Measurements from ENCODE around the gene TAF11L9.
"Not testable (repeated sequence)": the region's sequence is repeated elsewhere in the genome, so short reads cannot be mapped to it uniquely, and the experiment has no call there.

Gene TAF11L9

GRCh38 chr5:17594255-17594654 lies at the start of gene TAF11L9:
TAF11L9 (minus strand) TSS chr5:17594394.
- H3K9me3 ChIP-seq (ENCODE audit: control insufficient read depth, low read length); H3K27me3 ChIP-seq (ENCODE audit: control insufficient read depth, insufficient read depth, low read length); H3K4me3 ChIP-seq (ENCODE audit: low read length); H3K9ac ChIP-seq (ENCODE audit: low read length); H3K4me1 ChIP-seq (ENCODE audit: control insufficient read depth, insufficient read depth, low read length); H3K36me3 ChIP-seq (ENCODE audit: control insufficient read depth, insufficient read depth, low read length): not testable (repeated sequence)

DNA sequence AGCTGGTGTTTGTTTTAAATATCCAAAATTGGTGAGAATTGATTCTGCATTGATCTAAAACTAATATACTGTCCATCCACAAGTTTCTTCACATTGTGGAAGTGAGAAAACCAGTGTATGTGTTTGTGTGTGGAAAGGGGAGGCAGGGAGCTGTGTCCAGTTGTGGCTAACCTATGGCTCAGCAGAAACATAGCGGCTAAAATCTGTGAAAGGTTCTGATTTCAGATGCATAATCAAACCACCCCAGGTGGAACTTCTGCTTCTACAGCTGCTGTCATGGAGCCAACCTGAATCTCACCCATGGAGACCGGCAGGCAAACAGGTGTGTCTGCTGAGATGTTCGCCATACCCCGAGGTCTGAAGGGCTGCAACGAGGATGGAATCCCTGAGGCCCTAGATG lies 40.0 kb upstream of the TAF11L9 start, which contains the start of gene TAF11L14:
Gene TAF11L14, plus strand, starts transcription at position 301 of the 400 bp plus-strand sequence.
- Histone ChIP-seq H3K27me3 (ENCODE audit: control insufficient read depth, insufficient read depth, low read length) (no peaks in the 10 kb centered on the region), H3K36me3 (ENCODE audit: control insufficient read depth, insufficient read depth, low read length) (no peaks in the 10 kb centered on the region), H3K9ac (ENCODE audit: low read length) (no peak within 1 kb of the TSS), H3K9me3 (ENCODE audit: control insufficient read depth, low read length) (no peaks in the 10 kb centered on the region), H3K4me1 (ENCODE audit: control insufficient read depth, insufficient read depth, low read length) (no peaks in the 10 kb centered on the region), H3K4me3 (ENCODE audit: low read length) (no peak within 1 kb of the TSS)

- H3K9me3 ChIP-seq (ENCODE audit: control insufficient read depth, low read length); H3K4me1 ChIP-seq (ENCODE audit: control insufficient read depth, insufficient read depth, low read length); H3K9ac ChIP-seq (ENCODE audit: low read length); H3K27me3 ChIP-seq (ENCODE audit: control insufficient read depth, insufficient read depth, low read length); H3K36me3 ChIP-seq (ENCODE audit: control insufficient read depth, insufficient read depth, low read length); H3K4me3 ChIP-seq (ENCODE audit: low read length): not testable (repeated sequence)
These were observed 37.6 kb upstream of the TAF11L9 start, which contains the start of gene TAF11L13 for GRCh38 chr5:17631788-17632187. TAF11L13 (plus strand) TSS chr5:17632088.

DNA sequence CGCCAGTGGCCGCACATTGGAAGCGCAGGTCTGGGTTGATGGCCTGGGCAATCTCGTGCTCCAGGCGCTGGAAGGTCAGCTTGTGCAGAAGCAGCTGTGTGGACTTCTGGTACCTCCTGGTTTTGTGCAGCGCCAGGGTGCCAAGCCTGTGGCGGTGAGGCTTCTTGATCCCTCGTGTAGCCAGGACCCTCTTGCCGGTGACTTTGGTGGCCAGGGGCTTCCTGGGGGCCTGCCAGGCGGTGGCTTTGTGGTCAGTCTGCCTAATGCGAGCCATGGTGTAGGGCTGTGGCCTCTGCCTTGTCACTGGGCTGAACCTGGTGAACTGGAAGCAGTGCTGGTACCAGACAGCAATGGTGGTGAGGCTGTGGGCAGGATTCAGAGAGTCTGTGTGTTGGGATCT lies 31.5 kb upstream of the TAF11L9 start:
- no peak overlapping the region for H3K4me3 ChIP-seq (ENCODE audit: low read length)
- H3K36me3 ChIP-seq (ENCODE audit: control insufficient read depth, insufficient read depth, low read length): no peaks in the 10 kb centered on the region
- no peaks in the 10 kb centered on the region for H3K4me1 ChIP-seq (ENCODE audit: control insufficient read depth, insufficient read depth, low read length)
- no peaks in the 10 kb centered on the region for H3K9me3 ChIP-seq (ENCODE audit: control insufficient read depth, low read length)
- no peaks in the 10 kb centered on the region for H3K27me3 ChIP-seq (ENCODE audit: control insufficient read depth, insufficient read depth, low read length)
- H3K9ac ChIP-seq (ENCODE audit: low read length): no peak overlapping the region

GRCh38 chr5:17620627-17621026 lies 26.4 kb upstream of the TAF11L9 start:
- Histone ChIP-seq H3K36me3 (ENCODE audit: control insufficient read depth, insufficient read depth, low read length) (no peaks in the 10 kb centered on the region), H3K4me1 (ENCODE audit: control insufficient read depth, insufficient read depth, low read length) (no peaks in the 10 kb centered on the region), H3K4me3 (ENCODE audit: low read length) (no peak overlapping the region), H3K27me3 (ENCODE audit: control insufficient read depth, insufficient read depth, low read length) (no peaks in the 10 kb centered on the region), H3K9me3 (ENCODE audit: control insufficient read depth, low read length) (no peaks in the 10 kb centered on the region), H3K9ac (ENCODE audit: low read length) (no peak overlapping the region)

GRCh38 chr5:17619354-17619753 lies 25.2 kb upstream of the TAF11L9 start:
- H3K4me3 ChIP-seq (ENCODE audit: low read length): no peak overlapping the region
- no peaks in the 10 kb centered on the region for H3K4me1 ChIP-seq (ENCODE audit: control insufficient read depth, insufficient read depth, low read length)
- H3K9ac ChIP-seq (ENCODE audit: low read length): no peak overlapping the region
- H3K36me3 ChIP-seq (ENCODE audit: control insufficient read depth, insufficient read depth, low read length): no peaks in the 10 kb centered on the region
- H3K9me3 ChIP-seq (ENCODE audit: control insufficient read depth, low read length): no peaks in the 10 kb centered on the region
- no peaks in the 10 kb centered on the region for H3K27me3 ChIP-seq (ENCODE audit: control insufficient read depth, insufficient read depth, low read length)

- Histone ChIP-seq H3K27me3 (ENCODE audit: control insufficient read depth, insufficient read depth, low read length) (no peaks in the 10 kb centered on the region), H3K4me1 (ENCODE audit: control insufficient read depth, insufficient read depth, low read length) (no peaks in the 10 kb centered on the region), H3K9ac (ENCODE audit: low read length) (no peak overlapping the region), H3K4me3 (ENCODE audit: low read length) (no peak overlapping the region), H3K9me3 (ENCODE audit: control insufficient read depth, low read length) (no peaks in the 10 kb centered on the region), H3K36me3 (ENCODE audit: control insufficient read depth, insufficient read depth, low read length) (no peaks in the 10 kb centered on the region)
These were observed 20.8 kb upstream of the TAF11L9 start for GRCh38 chr5:17614872-17615605.

DNA sequence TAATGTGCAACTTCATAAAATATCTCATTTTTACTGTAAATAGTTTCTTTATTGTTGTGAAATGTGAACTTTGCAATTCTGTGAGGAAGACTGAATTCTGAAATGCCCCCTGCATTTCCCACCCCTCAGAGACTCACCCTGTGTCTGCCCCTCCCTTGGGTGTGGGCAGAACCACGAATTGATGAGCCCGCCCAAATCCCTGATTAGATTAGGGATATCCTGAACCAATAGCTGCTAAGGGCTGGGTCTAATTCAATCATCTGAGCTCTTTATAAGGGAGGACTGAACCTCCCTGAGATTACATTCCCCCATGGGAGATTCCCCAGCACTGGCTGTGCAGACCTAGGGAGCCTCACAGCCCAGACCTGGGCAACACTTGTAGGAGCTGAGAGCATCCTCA lies 15.9 kb upstream of the TAF11L9 start, which contains the start of gene TAF11L12:
Gene TAF11L12, plus strand, starts transcription at position 301 of the 400 bp plus-strand sequence.
- H3K27me3 ChIP-seq (ENCODE audit: control insufficient read depth, insufficient read depth, low read length); H3K9ac ChIP-seq (ENCODE audit: low read length); H3K9me3 ChIP-seq (ENCODE audit: control insufficient read depth, low read length); H3K4me1 ChIP-seq (ENCODE audit: control insufficient read depth, insufficient read depth, low read length); H3K36me3 ChIP-seq (ENCODE audit: control insufficient read depth, insufficient read depth, low read length); H3K4me3 ChIP-seq (ENCODE audit: low read length): not testable (repeated sequence)

- H3K4me3 ChIP-seq (ENCODE audit: low read length); H3K27me3 ChIP-seq (ENCODE audit: control insufficient read depth, insufficient read depth, low read length); H3K4me1 ChIP-seq (ENCODE audit: control insufficient read depth, insufficient read depth, low read length); H3K36me3 ChIP-seq (ENCODE audit: control insufficient read depth, insufficient read depth, low read length); H3K9ac ChIP-seq (ENCODE audit: low read length); H3K9me3 ChIP-seq (ENCODE audit: control insufficient read depth, low read length): not testable (repeated sequence)
These were observed 13.3 kb upstream of the TAF11L9 start for GRCh38 chr5:17607461-17607860.

GRCh38 chr5:17604951-17605350 lies 10.8 kb upstream of the TAF11L9 start:
- Histone ChIP-seq H3K36me3 (ENCODE audit: control insufficient read depth, insufficient read depth, low read length) (no peaks in the 10 kb centered on the region), H3K27me3 (ENCODE audit: control insufficient read depth, insufficient read depth, low read length) (no peaks in the 10 kb centered on the region), H3K9me3 (ENCODE audit: control insufficient read depth, low read length) (no peaks in the 10 kb centered on the region), H3K4me3 (ENCODE audit: low read length) (no peak overlapping the region), H3K9ac (ENCODE audit: low read length) (no peak overlapping the region), H3K4me1 (ENCODE audit: control insufficient read depth, insufficient read depth, low read length) (no peaks in the 10 kb centered on the region)

DNA sequence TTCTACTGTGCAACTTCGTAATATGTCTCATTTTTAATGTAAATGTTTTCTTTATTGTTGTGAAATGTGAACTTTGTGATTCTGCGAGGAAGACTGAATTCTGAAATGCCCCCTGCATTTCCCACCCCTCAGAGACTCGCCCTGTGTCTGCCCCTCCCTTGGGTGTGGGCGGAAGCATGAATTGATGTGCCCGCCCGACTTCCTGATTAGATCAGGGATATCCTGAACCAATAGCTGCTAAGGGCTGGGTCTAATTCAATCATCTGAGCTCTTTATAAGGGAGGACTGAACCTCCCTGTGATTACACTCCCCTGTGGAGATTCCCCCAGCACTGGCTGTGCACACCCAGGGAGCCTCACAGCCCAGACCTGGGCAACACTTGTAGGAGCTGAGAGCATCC lies 9.7 kb upstream of the TAF11L9 start, which contains the start of gene TAF11L11:
Gene TAF11L11, plus strand, starts transcription at position 304 of the 400 bp plus-strand sequence.
- H3K27me3 ChIP-seq (ENCODE audit: control insufficient read depth, insufficient read depth, low read length); H3K4me3 ChIP-seq (ENCODE audit: low read length); H3K9me3 ChIP-seq (ENCODE audit: control insufficient read depth, low read length); H3K36me3 ChIP-seq (ENCODE audit: control insufficient read depth, insufficient read depth, low read length); H3K4me1 ChIP-seq (ENCODE audit: control insufficient read depth, insufficient read depth, low read length); H3K9ac ChIP-seq (ENCODE audit: low read length): not testable (repeated sequence)

DNA sequence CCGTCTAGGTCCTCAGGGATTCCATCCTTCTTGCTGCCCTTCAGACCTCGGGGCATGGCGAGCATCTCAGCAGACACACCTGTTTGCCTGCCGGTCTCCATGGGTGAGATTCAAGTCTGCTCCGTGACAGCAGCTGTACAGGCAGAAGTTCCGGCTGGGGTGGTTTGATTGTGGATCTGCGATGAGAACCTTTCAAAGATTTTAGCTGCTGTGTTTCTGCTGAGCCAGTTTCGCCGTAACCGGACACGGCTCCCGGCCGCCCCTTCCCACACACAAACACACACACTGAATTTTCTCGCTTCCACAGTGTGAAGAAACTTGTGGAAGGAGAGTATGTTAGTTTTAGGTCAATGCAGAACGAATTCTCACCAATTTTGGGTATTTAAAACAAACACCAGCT lies 3.5 kb upstream of the TAF11L9 start, which contains the start of gene TAF11L10:
Gene TAF11L10, minus strand, starts transcription at position 101 of the 400 bp plus-strand sequence.
- H3K4me3 ChIP-seq (ENCODE audit: low read length); H3K9me3 ChIP-seq (ENCODE audit: control insufficient read depth, low read length); H3K4me1 ChIP-seq (ENCODE audit: control insufficient read depth, insufficient read depth, low read length); H3K27me3 ChIP-seq (ENCODE audit: control insufficient read depth, insufficient read depth, low read length); H3K36me3 ChIP-seq (ENCODE audit: control insufficient read depth, insufficient read depth, low read length); H3K9ac ChIP-seq (ENCODE audit: low read length): not testable (repeated sequence)

- not testable (repeated sequence) for H3K4me1 ChIP-seq (ENCODE audit: control insufficient read depth, insufficient read depth, low read length); H3K4me3 ChIP-seq (ENCODE audit: low read length); H3K36me3 ChIP-seq (ENCODE audit: control insufficient read depth, insufficient read depth, low read length); H3K9me3 ChIP-seq (ENCODE audit: control insufficient read depth, low read length); H3K9ac ChIP-seq (ENCODE audit: low read length); H3K27me3 ChIP-seq (ENCODE audit: control insufficient read depth, insufficient read depth, low read length)
These were observed 3.3 kb downstream of the TAF11L9 start, which contains the start of gene TAF11L8 for GRCh38 chr5:17590860-17591259. TAF11L8 (minus strand) TSS chr5:17590960.

Measured in mucosa of stomach (tissue), 1 donor.